Measurements from ENCODE around the gene TSPO. TPM values are rescaled to one million over a fixed set of nuclear protein-coding genes. Genes with fewer than 3 reads are reported as not detected.

The TSPO gene
- total RNA-seq, 2 experiments from 2014 or later = 43.8 to 45.6 TPM

- peaks cover 23% of the 10 kb centered on the region for H3K4me1 ChIP-seq (ENCODE audit: insufficient read depth, low read length)
- H3K36me3 ChIP-seq (ENCODE audit: insufficient read depth, low read length) = no peaks in the 10 kb centered on the region
- ChIA-PET POLR2A (interaction anchor here (1.5 kb wide), 1 partner anchor 22 kb away, joined by 3 read pairs; the partner anchor contains the start of gene TTLL12), CTCF (no interaction called here)
- H3K4me3 ChIP-seq (ENCODE audit: low read length) = no peak overlapping the region
- no peaks in the 10 kb centered on the region for H3K27me3 ChIP-seq (ENCODE audit: control insufficient read depth in 1 of 2, insufficient read depth in 2 of 2, low read length in 2 of 2)
- H3K4me3 Mint-ChIP-seq = no peak overlapping the region
- peaks cover 8% of the 10 kb centered on the region for H3K4me1 Mint-ChIP-seq (ENCODE audit: low read depth)
- DNase-seq = no peak
- no peak for ATAC-seq (ENCODE audit: poor library complexity)
- H3K27ac Mint-ChIP-seq = no peak overlapping the region
- H3K9me3 Mint-ChIP-seq = no peaks in the 10 kb centered on the region
- no peak overlapping the region for H3K27ac ChIP-seq (ENCODE audit: low read depth in 1 of 2, low read length in 2 of 2)
- intact Hi-C loops (cut with DNase I, micrococcal nuclease) = no loop called here
- no peaks in the 10 kb centered on the region for H3K9me3 ChIP-seq (ENCODE audit: control insufficient read depth in 1 of 2, insufficient read depth in 1 of 2, low read length in 2 of 2)
- H3K36me3 Mint-ChIP-seq (ENCODE audit: low read depth) = no peaks in the 10 kb centered on the region
- no peak for TF ChIP-seq CTCF (IDR thresholded peaks at IDR 0.05)
- no peaks in the 10 kb centered on the region for H3K27me3 Mint-ChIP-seq
Measured at GRCh38 chr22:43209523-43209890, 58.1 kb downstream of the TSPO start.

- ATAC-seq (ENCODE audit: poor library complexity) (no peak), DNase-seq (no peak)
- CTCF ChIA-PET = no interaction called here
- no peak overlapping the region for H3K27ac ChIP-seq (ENCODE audit: low read depth in 1 of 2, low read length in 2 of 2)
- no peaks in the 10 kb centered on the region for H3K27me3 ChIP-seq (ENCODE audit: control insufficient read depth in 1 of 2, insufficient read depth in 2 of 2, low read length in 2 of 2)
- H3K4me3 ChIP-seq (ENCODE audit: low read length) = no peak overlapping the region
- intact Hi-C loops (cut with DNase I, micrococcal nuclease) = no loop called here
- H3K9me3 ChIP-seq (ENCODE audit: control insufficient read depth in 1 of 2, insufficient read depth in 1 of 2, low read length in 2 of 2) = no peaks in the 10 kb centered on the region
- no peaks in the 10 kb centered on the region for H3K27me3 Mint-ChIP-seq
- no peak for TF ChIP-seq CTCF (IDR thresholded peaks at IDR 0.05)
- peaks cover 23% of the 10 kb centered on the region for H3K4me1 ChIP-seq (ENCODE audit: insufficient read depth, low read length)
- H3K9me3 Mint-ChIP-seq = no peaks in the 10 kb centered on the region
- no peak overlapping the region for H3K27ac Mint-ChIP-seq
- H3K4me1 Mint-ChIP-seq (ENCODE audit: low read depth) = peaks cover 8% of the 10 kb centered on the region
- H3K36me3 ChIP-seq (ENCODE audit: insufficient read depth, low read length) = no peaks in the 10 kb centered on the region
- no peak overlapping the region for H3K4me3 Mint-ChIP-seq
- POLR2A ChIA-PET = interaction anchor here (1.5 kb wide), 1 partner anchor 23 kb away, joined by 3 read pairs; the partner anchor contains the start of gene TTLL12
- no peaks in the 10 kb centered on the region for H3K36me3 Mint-ChIP-seq (ENCODE audit: low read depth)
Measured at GRCh38 chr22:43209971-43210370, 58.6 kb downstream of the TSPO start.

GRCh38 chr22:43210631-43211515 lies 59.5 kb downstream of the TSPO start:
- CTCF ChIA-PET = no interaction called here
- Mint-ChIP-seq H3K4me1 (ENCODE audit: low read depth) (peaks cover 8% of the 10 kb centered on the region), H3K9me3 (no peaks in the 10 kb centered on the region), H3K36me3 (ENCODE audit: low read depth) (no peaks in the 10 kb centered on the region), H3K27me3 (no peaks in the 10 kb centered on the region), H3K27ac (no peak overlapping the region), H3K4me3 (no peak overlapping the region)
- DNase-seq = no peak
- Histone ChIP-seq H3K27me3 (ENCODE audit: control insufficient read depth in 1 of 2, insufficient read depth in 2 of 2, low read length in 2 of 2) (no peaks in the 10 kb centered on the region), H3K4me3 (ENCODE audit: low read length) (no peak overlapping the region), H3K4me1 (ENCODE audit: insufficient read depth, low read length) (peaks cover 15% of the 10 kb centered on the region), H3K9me3 (ENCODE audit: control insufficient read depth in 1 of 2, insufficient read depth in 1 of 2, low read length in 2 of 2) (no peaks in the 10 kb centered on the region), H3K27ac (ENCODE audit: low read depth in 1 of 2, low read length in 2 of 2) (no peak overlapping the region), H3K36me3 (ENCODE audit: insufficient read depth, low read length) (no peaks in the 10 kb centered on the region)
- no peak for TF ChIP-seq CTCF (IDR thresholded peaks at IDR 0.05)
- intact Hi-C loops (cut with DNase I, micrococcal nuclease) = no loop called here
- POLR2A ChIA-PET = no interaction called here
- no peak for ATAC-seq (ENCODE audit: poor library complexity)

All from CD4-positive, alpha-beta T cell (primary cell).